Aorta (tissue), 5 donors: ENCODE data around the gene VSTM2L. TPM values are rescaled to one million over a fixed set of nuclear protein-coding genes. Genes with fewer than 3 reads are reported as not detected.

Experiments used
- ATAC-seq: fragments of 200-7000 bp; cut with Tn5 transposase; one replicate; pipeline ENCODE4 v1.9.1; 2022; ENCODE audit warnings: moderate library complexity; ENCODE audit not compliant: low FRiP score
- DNase-seq, 2 donors: peaks; one replicate each; pipeline ENCODE4 v3.0.0-alpha.2; 2020
- H3K27ac ChIP-seq, 2 donors: one replicate each; pipeline ENCODE4 v1.5.1; 2013; ENCODE audit warnings: low read length in 2 of 2, mild to moderate bottlenecking in 2 of 2, moderate library complexity in 2 of 2, control low read depth in 1 of 2, inconsistent platforms in 1 of 2, low read depth in 1 of 2
- H3K27me3 ChIP-seq, 2 donors: one replicate each; pipeline ENCODE4 v1.6.1; 2013; ENCODE audit warnings: control low read depth in 1 of 2, low read length in 1 of 2, mild to moderate bottlenecking in 1 of 2, moderate library complexity in 1 of 2; ENCODE audit not compliant: insufficient read depth in 2 of 2, control insufficient read depth in 1 of 2
- H3K36me3 ChIP-seq, 2 donors: one replicate each; pipeline ENCODE4 v1.6.1; 2013; ENCODE audit warnings: control low read depth in 1 of 2, low read length in 1 of 2, mild to moderate bottlenecking in 1 of 2; ENCODE audit not compliant: insufficient read depth in 2 of 2, control insufficient read depth in 1 of 2
- H3K4me1 ChIP-seq, 2 donors: one replicate each; pipeline ENCODE4 v1.6.1; 2013; ENCODE audit warnings: low read length in 2 of 2, control low read depth in 1 of 2, mild to moderate bottlenecking in 1 of 2, moderate library complexity in 1 of 2; ENCODE audit not compliant: insufficient read depth in 2 of 2, control insufficient read depth in 1 of 2
- H3K4me3 ChIP-seq, 2 donors: one replicate each; pipeline ENCODE4 v1.5.1; 2013; ENCODE audit warnings: low read length in 2 of 2, control low read depth in 1 of 2, mild to moderate bottlenecking in 1 of 2
- H3K9me3 ChIP-seq: one replicate; pipeline ENCODE4 v1.6.1; 2013; ENCODE audit warnings: mild to moderate bottlenecking, low read length; ENCODE audit not compliant: control insufficient read depth
- WGBS, 2 donors: extraction: QIAGEN DNeasy Blood & Tissue Kit; methylation state at CpG; one replicate each; pipeline ENCODE4 v1.1.7; 2013; 5-methylcytosine and 5-hydroxymethylcytosine counted together
- intact Hi-C, 2 donors: fragments of 100-400 bp; cut with DNase I; formaldehyde crosslinking; loops; one replicate each; pipeline versions ENCODE4 v1.14.2 to v1.15.0; 2022
- polyA plus RNA-seq, 2 donors: library from polyadenylated mRNA; stranded (reverse); fragments of 200-250 nt; gene quantifications; one replicate each; pipeline ENCODE4 v1.2.3, GENCODE V29; 2013
- total RNA-seq, 2 donors: library from RNA; stranded (reverse); fragmentation: NEBNext Ultra II Directional; extraction: Animal tissue kit (Norgen Biotek cat#: 25700); gene quantifications; one replicate each; pipeline ENCODE4 v1.2.1, GENCODE V29; 2021
- donor health status: healthy with polysubstance abuse.
- donor health status: Bipolar disorder and iron deficiency.
- donor health status: DM: no; HTN: no; CAD: no.
- donor health status: DM: no; HTN: no; CAD: no.
- donor health status: DM: yes; HTN: yes; CAD: no.

The VSTM2L gene
- total and polyA plus RNA-seq, 4 donors: 0.78 to 3.1 TPM; not detected in 2

DNA sequence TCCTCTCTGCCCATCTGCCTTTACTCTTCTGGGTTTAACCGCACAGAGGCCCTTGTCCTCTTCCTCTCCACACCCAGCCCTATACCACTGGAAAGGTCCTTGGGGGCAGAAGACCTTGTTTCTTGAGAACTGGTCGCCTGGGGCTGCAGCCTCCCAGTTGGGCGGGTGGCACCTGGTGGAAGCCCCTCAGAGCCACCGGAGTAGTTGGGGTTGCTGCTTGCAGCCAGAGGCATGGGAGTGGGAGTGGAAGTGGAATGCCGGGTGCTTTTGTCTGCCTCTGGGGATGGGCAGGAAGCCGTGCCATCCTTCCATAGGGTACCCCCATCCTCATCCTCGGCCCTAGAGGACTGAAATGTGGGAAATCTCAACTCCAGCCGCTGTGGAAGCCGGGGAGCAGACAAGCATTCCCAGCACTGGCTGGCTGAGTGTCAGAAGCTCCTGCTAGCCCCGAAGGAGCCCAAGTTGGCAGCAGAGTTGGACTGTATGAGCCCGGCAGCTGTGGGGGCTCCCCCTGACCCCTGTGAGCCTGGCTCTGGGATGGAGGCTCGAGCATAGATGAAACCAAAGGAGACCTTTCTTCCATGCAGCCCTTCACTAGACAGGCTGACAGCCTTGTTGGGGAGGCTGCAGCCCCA lies 1.2 kb downstream of the VSTM2L start:
- no peaks in the 10 kb centered on the region for H3K9me3 ChIP-seq
- 54 to 55% methylated on average over 12 of the region's 12 CpGs for WGBS, 2 donors
- no peaks in the 10 kb centered on the region for H3K36me3 ChIP-seq
- intact Hi-C loops: loop anchor here in 1 of 2 donors (10.0 kb wide), 1 partner anchor 311 kb away; no protein-coding TSS in a partner anchor
- DNase-seq: no peak
- H3K27me3 ChIP-seq: no peaks in the 10 kb centered on the region
- no peak overlapping the region for H3K4me3 ChIP-seq
- H3K4me1 ChIP-seq: no peaks in the 10 kb centered on the region
- no peak overlapping the region for H3K27ac ChIP-seq
- no peak for ATAC-seq

GRCh38 chr20:37904845-37905373 lies 2.0 kb downstream of the VSTM2L start:
- WGBS, 2 donors: 35 to 42% methylated on average over 8 of the region's 8 CpGs
- Histone ChIP-seq H3K4me3 (no peak overlapping the region), H3K36me3 (no peaks in the 10 kb centered on the region), H3K27ac (no peak overlapping the region), H3K9me3 (no peaks in the 10 kb centered on the region), H3K4me1 (no peaks in the 10 kb centered on the region), H3K27me3 (no peaks in the 10 kb centered on the region)
- intact Hi-C loops: loop anchor here in 1 of 2 donors (10.0 kb wide), 1 partner anchor 310 kb away; no protein-coding TSS in a partner anchor
- no peak for DNase-seq
- no peak for ATAC-seq

GRCh38 chr20:37905671-37906613 lies 3.0 kb downstream of the VSTM2L start:
- ATAC-seq: no peak
- Histone ChIP-seq H3K27me3 (no peaks in the 10 kb centered on the region), H3K4me3 (no peak overlapping the region), H3K9me3 (no peaks in the 10 kb centered on the region), H3K36me3 (no peaks in the 10 kb centered on the region), H3K27ac (no peak overlapping the region), H3K4me1 (no peaks in the 10 kb centered on the region)
- no peak for DNase-seq
- WGBS, 2 donors: 62 to 64% methylated on average over 16 of the region's 16 CpGs
- intact Hi-C loops: loop anchor here in 1 of 2 donors (10.0 kb wide), 1 partner anchor 309 kb away; no protein-coding TSS in a partner anchor

- 17 to 24% methylated on average over 3 of the region's 3 CpGs for WGBS, 2 donors
- no peak overlapping the region for H3K4me3 ChIP-seq
- H3K9me3 ChIP-seq: no peaks in the 10 kb centered on the region
- H3K27me3 ChIP-seq: no peaks in the 10 kb centered on the region
- H3K4me1 ChIP-seq: no peaks in the 10 kb centered on the region
- no peaks in the 10 kb centered on the region for H3K36me3 ChIP-seq
- no peak overlapping the region for H3K27ac ChIP-seq
- intact Hi-C loops: loop anchor here in 1 of 2 donors (10.0 kb wide), 1 partner anchor 307 kb away; no protein-coding TSS in a partner anchor
- DNase-seq (no peak), ATAC-seq (no peak)
These were observed 4.4 kb downstream of the VSTM2L start for GRCh38 chr20:37907330-37907676.

DNA sequence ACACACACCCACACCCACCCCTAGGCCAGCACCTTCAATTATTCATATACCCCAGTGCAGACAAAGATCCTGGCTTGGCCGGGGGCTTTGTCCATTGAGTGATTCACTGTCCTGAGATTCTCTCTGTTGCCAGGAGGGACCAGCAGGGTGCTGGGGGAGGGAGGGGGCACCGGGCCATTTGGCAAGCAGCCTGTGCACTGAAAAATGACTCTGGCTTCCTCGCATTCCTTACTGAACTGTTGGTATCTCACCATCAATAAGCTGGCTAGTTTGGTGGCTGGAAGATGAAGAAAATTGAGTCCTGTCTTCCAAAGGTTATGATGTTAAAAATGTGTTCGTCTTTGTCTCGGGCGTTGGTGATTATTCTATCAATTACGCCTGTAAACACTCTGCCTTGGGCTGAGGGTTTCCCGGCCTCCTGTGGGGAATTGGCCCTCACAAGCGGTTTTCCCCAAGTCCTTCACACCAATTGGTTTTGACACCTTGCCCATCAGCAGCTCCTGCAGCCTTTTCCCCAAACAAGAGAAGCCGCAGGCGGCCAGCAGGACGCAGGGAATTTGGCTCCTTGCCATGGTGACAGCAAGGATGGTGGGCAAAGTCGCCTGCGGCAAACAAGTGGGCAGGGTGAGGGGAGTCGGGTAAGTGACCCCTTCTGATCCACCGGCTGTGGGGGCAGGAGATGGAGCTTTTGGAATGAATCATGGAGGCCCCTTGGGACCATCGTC lies 4.9 kb downstream of the VSTM2L start:
- no peak overlapping the region for H3K27ac ChIP-seq
- H3K27me3 ChIP-seq: no peaks in the 10 kb centered on the region
- H3K4me1 ChIP-seq: no peaks in the 10 kb centered on the region
- DNase-seq (no peak), ATAC-seq (no peak)
- no peaks in the 10 kb centered on the region for H3K9me3 ChIP-seq
- no peaks in the 10 kb centered on the region for H3K36me3 ChIP-seq
- H3K4me3 ChIP-seq: no peak overlapping the region
- intact Hi-C loops: loop anchor here in 1 of 2 donors (10.0 kb wide), 1 partner anchor 307 kb away; no protein-coding TSS in a partner anchor
- 12 to 15% methylated on average over 17 of the region's 17 CpGs for WGBS, 2 donors

DNA sequence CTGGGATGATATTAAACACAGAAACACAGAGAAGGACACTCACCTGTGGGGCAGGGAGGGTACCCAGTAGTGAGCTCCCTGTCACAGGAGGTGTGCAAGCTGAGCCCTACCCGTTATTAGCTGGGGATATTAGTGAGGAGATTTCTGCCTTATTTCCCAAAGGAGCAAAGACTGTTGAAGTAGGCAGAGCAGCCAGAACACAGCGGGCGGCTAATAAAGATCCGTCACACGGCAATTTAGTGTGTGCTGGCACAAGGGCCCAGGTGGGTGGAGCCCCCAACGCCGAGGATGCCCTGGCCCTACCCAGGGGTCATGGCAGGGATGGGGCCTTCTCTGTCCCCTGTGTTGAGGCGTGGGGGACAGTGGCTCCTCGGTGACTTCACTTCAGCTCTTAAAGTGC lies 8.3 kb downstream of the VSTM2L start:
- no peak for DNase-seq

GRCh38 chr20:37911838-37912281 lies 8.9 kb downstream of the VSTM2L start:
- DNase-seq (no peak), ATAC-seq (peak; percentile 38)
- H3K4me1 ChIP-seq: no peaks in the 10 kb centered on the region
- H3K9me3 ChIP-seq: no peaks in the 10 kb centered on the region
- no peak overlapping the region for H3K4me3 ChIP-seq
- intact Hi-C loops: no loop called here
- H3K27ac ChIP-seq: no peak overlapping the region
- no peaks in the 10 kb centered on the region for H3K27me3 ChIP-seq
- 7 to 13% methylated on average over 11 of the region's 11 CpGs for WGBS, 2 donors
- no peaks in the 10 kb centered on the region for H3K36me3 ChIP-seq

More for the DNA sequence above, 8.3 kb downstream of the VSTM2L start:
- WGBS, 2 donors: 24 to 44% methylated on average over 9 of the region's 9 CpGs
- Histone ChIP-seq H3K4me3 (no peak overlapping the region), H3K4me1 (no peaks in the 10 kb centered on the region), H3K27me3 (no peaks in the 10 kb centered on the region), H3K9me3 (no peaks in the 10 kb centered on the region), H3K27ac (no peak overlapping the region), H3K36me3 (no peaks in the 10 kb centered on the region)
- no peak for ATAC-seq
- intact Hi-C loops: no loop called here

DNA sequence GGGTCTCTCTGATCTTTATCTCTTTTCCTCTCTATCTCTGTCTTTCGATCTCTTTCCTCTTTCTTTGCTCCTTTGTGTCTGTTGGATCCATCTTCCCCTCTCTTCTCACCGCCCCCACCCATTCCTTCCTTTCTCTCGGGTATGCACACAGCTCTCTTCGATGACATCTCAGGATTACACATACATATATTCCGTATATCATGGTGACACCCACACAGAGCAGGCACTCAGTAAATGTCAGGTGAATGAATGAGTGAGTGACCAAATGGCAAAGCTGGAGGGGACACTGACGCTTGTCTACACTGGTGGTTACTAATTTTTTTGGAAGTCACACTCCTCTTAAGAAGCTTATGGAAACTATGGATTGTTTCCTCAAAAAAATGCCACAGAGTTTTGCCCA lies 9.9 kb downstream of the VSTM2L start:
- H3K27me3 ChIP-seq: no peaks in the 10 kb centered on the region
- no peak for ATAC-seq
- intact Hi-C loops: no loop called here

More for the DNA sequence above, 9.9 kb downstream of the VSTM2L start:
- Histone ChIP-seq H3K4me1 (no peaks in the 10 kb centered on the region), H3K27ac (no peak overlapping the region), H3K9me3 (no peaks in the 10 kb centered on the region), H3K4me3 (no peak overlapping the region), H3K36me3 (no peaks in the 10 kb centered on the region)
- DNase-seq: no peak
- 64 to 70% methylated on average over 6 of the region's 6 CpGs for WGBS, 2 donors
